Panc1 (cell line): Measurements from ENCODE around the gene YIPF5. TPM values are rescaled to one million over a fixed set of nuclear protein-coding genes. Genes with fewer than 3 reads are reported as not detected.

Experiments used
- ATAC-seq: fragments of 200-7000 bp; cut with Tn5 transposase; 2 replicates; pipeline ENCODE4 v1.9.1; 2020; ENCODE audit warnings: mild to moderate bottlenecking, moderate library complexity
- BruUV-seq: library from RNA; stranded (reverse); fragments of 400-500 nt; replicated peaks from 2 replicates; lab custom pipeline; 2021; lab: Mats Ljungman, UMichigan
- CTCF ChIA-PET: fragments of 300-600 bp; sonication (Branson Sonifier 250); formaldehyde crosslinking; loops from one replicate; lab custom pipeline; 2022; ENCODE audit warnings: antibody characterized with exemption; lab: Charles Lee
- POLR2A ChIA-PET: fragments of 300-600 bp; sonication (Branson Sonifier 250); formaldehyde crosslinking; loops from one replicate; lab custom pipeline; 2022; ENCODE audit warnings: antibody characterized with exemption; lab: Charles Lee
- DNase-seq: peaks from one replicate; pipeline ENCODE4 v3.0.0-alpha.2; 2010; ENCODE audit warnings: low read depth, low spot score
- H3K27ac ChIP-seq: 2 replicates; pipeline ENCODE4 v1.5.1; 2011; ENCODE audit warnings: mild to moderate bottlenecking, low read length, inconsistent platforms
- H3K27me3 ChIP-seq: fragments of 200-500 bp; sonication (Bioruptor generic); 2 replicates; pipeline ENCODE4 v1.6.0; 2014; ENCODE audit warnings: low read length, inconsistent platforms; ENCODE audit not compliant: control insufficient read depth, insufficient read depth
- H3K36me3 ChIP-seq: fragments of 200-500 bp; sonication (Bioruptor generic); 2 replicates; pipeline ENCODE4 v1.5.1; 2014; ENCODE audit warnings: inconsistent platforms, mild to moderate bottlenecking, low read length, moderate library complexity; ENCODE audit not compliant: control insufficient read depth, insufficient read depth
- H3K4me1 ChIP-seq: 2 replicates; pipeline ENCODE4 v1.5.1; 2011; ENCODE audit warnings: inconsistent platforms, mild to moderate bottlenecking, low read length, moderate library complexity; ENCODE audit not compliant: control insufficient read depth, insufficient read depth
- H3K4me3 ChIP-seq, 2 experiments: 2 replicates each; pipeline ENCODE4 v1.5.1; 2011 to 2012; ENCODE audit warnings: low read depth in 2 of 2, low read length in 2 of 2, mild to moderate bottlenecking in 2 of 2, inconsistent platforms in 1 of 2, moderate library complexity in 1 of 2
- H3K9me3 ChIP-seq: fragments of 200-500 bp; sonication (Bioruptor generic); 2 replicates; pipeline ENCODE4 v1.5.1; 2014; ENCODE audit warnings: low read depth, mild to moderate bottlenecking, inconsistent platforms, low read length, moderate library complexity; ENCODE audit not compliant: control insufficient read depth, insufficient read depth
- POLR2AphosphoS5 ChIP-seq: IDR thresholded peaks from 2 replicates; pipeline ENCODE4 v1.6.1; 2012; ENCODE audit warnings: mild to moderate bottlenecking, low read depth, low read length, moderate library complexity
- SIN3A ChIP-seq: IDR thresholded peaks from 2 replicates; pipeline ENCODE4 v1.6.1; 2012; ENCODE audit warnings: low read depth, mild to moderate bottlenecking, low read length, moderate library complexity, borderline replicate concordance; ENCODE audit not compliant: insufficient read depth
- TCF7L2 ChIP-seq: IDR thresholded peaks from 2 replicates; pipeline ENCODE4 v1.6.1; 2011; ENCODE audit warnings: mild to moderate bottlenecking, low read depth, low read length, inconsistent platforms
- in situ Hi-C: cut with HindIII; loops from 2 replicates; pipeline ENCODE4 v1.10.0; 2016; ENCODE audit warnings: low sequenced_read_pairs, low pct_unique_long_range_greater_than_20kb
- intact Hi-C: fragments of 100-400 bp; cut with micrococcal nuclease; formaldehyde crosslinking; loops from one replicate; pipeline ENCODE4 v1.10.0; 2022; ENCODE audit not compliant: unreplicated experiment
- total RNA-seq: library from RNA; stranded (reverse); gene quantifications from one replicate; pipeline ENCODE4 v1.2.1, GENCODE V29; 2021; ENCODE audit not compliant: unreplicated experiment
- TF ChIP-seq, protein P1 (sequence below): fragments of 450-650 bp; IDR thresholded peaks from 2 replicates; pipeline ENCODE4 v1.5.1; 2017; ENCODE audit warnings: mild to moderate bottlenecking
- TF ChIP-seq, protein P2 (sequence below), 2 experiments: IDR thresholded peaks; 2 replicates each; pipeline ENCODE4 v1.6.1; 2011 to 2012; ENCODE audit warnings: low read depth in 2 of 2, control low read depth in 1 of 2, low read length in 1 of 2, mild to moderate bottlenecking in 1 of 2, moderate library complexity in 1 of 2; ENCODE audit not compliant: insufficient read depth in 1 of 2

The YIPF5 gene
- total RNA-seq, 1 experiment from 2014 or later, result 43.4 TPM

DNA sequence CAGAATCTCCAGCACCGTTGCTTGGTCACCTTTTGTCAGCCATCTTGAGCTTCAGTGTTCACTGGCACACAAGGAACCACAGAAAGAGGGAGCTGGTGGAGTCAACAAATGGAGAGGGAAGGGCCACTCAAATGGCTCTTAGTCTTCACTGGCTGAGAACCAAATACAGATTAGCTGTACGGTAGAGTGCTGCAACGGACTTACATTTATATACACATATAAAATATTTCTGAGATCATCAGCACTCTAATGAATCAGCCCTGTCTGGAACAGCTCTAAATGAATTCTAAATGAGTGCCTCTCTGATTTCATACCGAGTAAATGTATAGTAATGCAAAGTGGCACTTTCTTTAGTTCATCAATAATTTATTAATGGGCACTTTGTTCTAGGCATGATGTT lies 25.0 kb upstream of the YIPF5 start:
- CTCF ChIA-PET, result no interaction called here
- POLR2A ChIA-PET, result no interaction called here
- intact Hi-C loops (no loop called here), in situ Hi-C loops (no loop called here)
- DNase-seq, result no peak
- TF ChIP-seq, protein P1, sequence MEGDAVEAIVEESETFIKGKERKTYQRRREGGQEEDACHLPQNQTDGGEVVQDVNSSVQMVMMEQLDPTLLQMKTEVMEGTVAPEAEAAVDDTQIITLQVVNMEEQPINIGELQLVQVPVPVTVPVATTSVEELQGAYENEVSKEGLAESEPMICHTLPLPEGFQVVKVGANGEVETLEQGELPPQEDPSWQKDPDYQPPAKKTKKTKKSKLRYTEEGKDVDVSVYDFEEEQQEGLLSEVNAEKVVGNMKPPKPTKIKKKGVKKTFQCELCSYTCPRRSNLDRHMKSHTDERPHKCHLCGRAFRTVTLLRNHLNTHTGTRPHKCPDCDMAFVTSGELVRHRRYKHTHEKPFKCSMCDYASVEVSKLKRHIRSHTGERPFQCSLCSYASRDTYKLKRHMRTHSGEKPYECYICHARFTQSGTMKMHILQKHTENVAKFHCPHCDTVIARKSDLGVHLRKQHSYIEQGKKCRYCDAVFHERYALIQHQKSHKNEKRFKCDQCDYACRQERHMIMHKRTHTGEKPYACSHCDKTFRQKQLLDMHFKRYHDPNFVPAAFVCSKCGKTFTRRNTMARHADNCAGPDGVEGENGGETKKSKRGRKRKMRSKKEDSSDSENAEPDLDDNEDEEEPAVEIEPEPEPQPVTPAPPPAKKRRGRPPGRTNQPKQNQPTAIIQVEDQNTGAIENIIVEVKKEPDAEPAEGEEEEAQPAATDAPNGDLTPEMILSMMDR, result no peak
- no TSS peak for BruUV-seq
- Histone ChIP-seq H3K27me3 (peaks cover 31% of the 10 kb centered on the region), H3K4me3 (no peak overlapping the region), H3K4me1 (no peaks in the 10 kb centered on the region), H3K27ac (no peak overlapping the region), H3K36me3 (no peaks in the 10 kb centered on the region), H3K9me3 (no peaks in the 10 kb centered on the region)
- ATAC-seq, result no peak; the same call in 1 of the 2 replicates

DNA sequence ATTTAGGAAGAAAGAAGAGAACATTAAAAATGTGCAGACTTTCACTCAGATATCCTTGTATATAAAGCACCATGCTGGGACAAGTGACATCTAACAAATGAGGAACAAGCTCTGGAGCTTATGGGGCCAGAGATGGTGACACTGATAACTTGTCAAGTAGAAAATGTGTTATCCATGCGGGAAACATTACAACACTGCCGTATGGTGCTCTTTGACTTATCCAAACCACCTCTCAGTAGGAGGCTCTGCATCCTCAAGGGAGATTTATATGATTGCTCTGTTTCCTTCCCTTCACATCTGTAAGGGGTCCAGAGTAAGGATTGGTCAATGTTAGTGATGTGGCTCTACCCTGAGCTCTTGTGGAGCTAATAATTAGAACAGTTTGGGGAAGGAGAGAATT lies 23.7 kb upstream of the YIPF5 start:
- in situ Hi-C loops, result no loop called here
- Histone ChIP-seq H3K36me3 (no peaks in the 10 kb centered on the region), H3K4me3 (no peak overlapping the region), H3K27ac (no peak overlapping the region), H3K27me3 (peaks cover 29% of the 10 kb centered on the region), H3K4me1 (no peaks in the 10 kb centered on the region), H3K9me3 (no peaks in the 10 kb centered on the region)
- TF ChIP-seq, protein P1, result no peak
- TF ChIP-seq, protein P2, sequence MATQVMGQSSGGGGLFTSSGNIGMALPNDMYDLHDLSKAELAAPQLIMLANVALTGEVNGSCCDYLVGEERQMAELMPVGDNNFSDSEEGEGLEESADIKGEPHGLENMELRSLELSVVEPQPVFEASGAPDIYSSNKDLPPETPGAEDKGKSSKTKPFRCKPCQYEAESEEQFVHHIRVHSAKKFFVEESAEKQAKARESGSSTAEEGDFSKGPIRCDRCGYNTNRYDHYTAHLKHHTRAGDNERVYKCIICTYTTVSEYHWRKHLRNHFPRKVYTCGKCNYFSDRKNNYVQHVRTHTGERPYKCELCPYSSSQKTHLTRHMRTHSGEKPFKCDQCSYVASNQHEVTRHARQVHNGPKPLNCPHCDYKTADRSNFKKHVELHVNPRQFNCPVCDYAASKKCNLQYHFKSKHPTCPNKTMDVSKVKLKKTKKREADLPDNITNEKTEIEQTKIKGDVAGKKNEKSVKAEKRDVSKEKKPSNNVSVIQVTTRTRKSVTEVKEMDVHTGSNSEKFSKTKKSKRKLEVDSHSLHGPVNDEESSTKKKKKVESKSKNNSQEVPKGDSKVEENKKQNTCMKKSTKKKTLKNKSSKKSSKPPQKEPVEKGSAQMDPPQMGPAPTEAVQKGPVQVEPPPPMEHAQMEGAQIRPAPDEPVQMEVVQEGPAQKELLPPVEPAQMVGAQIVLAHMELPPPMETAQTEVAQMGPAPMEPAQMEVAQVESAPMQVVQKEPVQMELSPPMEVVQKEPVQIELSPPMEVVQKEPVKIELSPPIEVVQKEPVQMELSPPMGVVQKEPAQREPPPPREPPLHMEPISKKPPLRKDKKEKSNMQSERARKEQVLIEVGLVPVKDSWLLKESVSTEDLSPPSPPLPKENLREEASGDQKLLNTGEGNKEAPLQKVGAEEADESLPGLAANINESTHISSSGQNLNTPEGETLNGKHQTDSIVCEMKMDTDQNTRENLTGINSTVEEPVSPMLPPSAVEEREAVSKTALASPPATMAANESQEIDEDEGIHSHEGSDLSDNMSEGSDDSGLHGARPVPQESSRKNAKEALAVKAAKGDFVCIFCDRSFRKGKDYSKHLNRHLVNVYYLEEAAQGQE (IDR thresholded peaks at IDR 0.05; ENCODE audit: insufficient read depth in 1 of 2, low read depth in 2 of 2, low read length in 1 of 2), result no peak
- TF ChIP-seq SIN3A (no peak), POLR2AphosphoS5 (no peak), TCF7L2 (no peak)
- CTCF ChIA-PET, result no interaction called here
- ATAC-seq, result no peak
- intact Hi-C loops, result no loop called here
- no peak for DNase-seq
- POLR2A ChIA-PET, result no interaction called here
- no TSS peak for BruUV-seq

DNA sequence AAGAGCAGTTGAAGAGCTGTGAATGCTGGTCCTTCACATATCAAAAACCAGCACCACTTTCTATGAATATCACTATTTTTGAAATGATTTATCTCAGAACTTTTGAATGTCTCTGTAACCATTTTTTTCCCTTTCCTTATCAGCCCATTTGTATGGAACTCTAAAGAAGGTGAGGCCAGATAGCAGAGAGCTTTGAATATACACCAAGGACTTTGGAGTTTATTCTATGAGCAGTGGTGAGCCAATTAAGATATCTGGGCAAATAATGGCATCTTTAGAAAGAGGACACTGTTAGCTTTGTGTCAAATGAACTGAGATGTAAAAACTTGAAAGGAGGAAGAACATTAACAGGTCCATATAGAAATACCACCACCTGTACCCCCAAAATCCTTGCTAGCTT lies 22.2 kb upstream of the YIPF5 start:
- BruUV-seq, result no TSS peak
- ChIA-PET POLR2A (no interaction called here), CTCF (no interaction called here)
- no peak for TF ChIP-seq POLR2AphosphoS5
- Histone ChIP-seq H3K4me3 (no peak overlapping the region), H3K36me3 (no peaks in the 10 kb centered on the region), H3K27me3 (peaks cover 23% of the 10 kb centered on the region), H3K27ac (no peak overlapping the region), H3K9me3 (no peaks in the 10 kb centered on the region), H3K4me1 (no peaks in the 10 kb centered on the region)
- DNase-seq, result no peak
- intact Hi-C loops (no loop called here), in situ Hi-C loops (no loop called here)
- ATAC-seq, result no peak
